Stimulated activated effector memory CD8-positive, alpha-beta T cell treated with anti-CD3 and anti-CD28 coated beads, Interleukin-12 subunit alpha, Interleukin-12 subunit beta, amount 100 ng/mL, for 72 hours (primary cell): Measurements from ENCODE around the gene PALM2AKAP2.

Experiments
- ATAC-seq: fragments of 150-1000 bp; cut with Tn5 transposase; 2 replicates; pipeline ENCODE4 v1.10.0; 2021
- DNase-seq, 2 donors: peaks; one replicate each; pipeline ENCODE4 v3.0.0; 2021 to 2022; ENCODE audit warnings: low spot score in 2 of 2
- H3K27ac Mint-ChIP-seq: one replicate; pipeline ENCODE4 v1.8.0; 2022; ENCODE audit warnings: mild to moderate bottlenecking, mixed read lengths
- H3K36me3 Mint-ChIP-seq: one replicate; pipeline ENCODE4 v1.8.0; 2022; ENCODE audit warnings: mild to moderate bottlenecking, mixed read lengths
- H3K4me1 Mint-ChIP-seq: one replicate; pipeline ENCODE4 v1.8.0; 2022; ENCODE audit warnings: mixed read lengths
- H3K4me3 Mint-ChIP-seq: one replicate; pipeline ENCODE4 v1.8.0; 2022; ENCODE audit warnings: mild to moderate bottlenecking, mixed read lengths
- H3K9me3 Mint-ChIP-seq: one replicate; pipeline ENCODE4 v1.8.0; 2022; ENCODE audit warnings: mixed read lengths

PALM2AKAP2 gene

DNA sequence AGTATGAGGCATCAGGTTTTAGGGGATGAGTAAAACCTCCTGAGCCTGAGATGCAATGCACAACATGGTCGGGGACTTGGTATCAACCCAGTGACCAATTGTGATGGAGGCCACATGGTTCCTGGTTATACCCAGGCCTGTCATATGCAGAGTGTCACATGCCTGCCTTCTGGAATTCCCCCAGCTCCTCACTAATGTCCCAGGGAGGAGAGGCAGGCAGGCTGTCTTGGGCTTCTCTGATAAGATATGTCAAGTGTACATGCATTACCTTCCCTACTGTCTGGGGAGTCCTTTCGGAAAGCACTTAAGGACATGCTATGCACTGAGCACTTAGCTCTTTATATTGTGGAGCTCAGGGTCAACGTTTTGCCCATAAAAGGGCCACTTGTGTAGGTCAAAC lies 14.2 kb upstream of the PALM2AKAP2 start:
- no peaks in the 10 kb centered on the region for H3K36me3 Mint-ChIP-seq
- H3K4me1 Mint-ChIP-seq, result no peaks in the 10 kb centered on the region
- no peak overlapping the region for H3K4me3 Mint-ChIP-seq
- H3K27ac Mint-ChIP-seq, result no peak overlapping the region
- ATAC-seq (no peak), DNase-seq (no peak)
- no peaks in the 10 kb centered on the region for H3K9me3 Mint-ChIP-seq

DNA sequence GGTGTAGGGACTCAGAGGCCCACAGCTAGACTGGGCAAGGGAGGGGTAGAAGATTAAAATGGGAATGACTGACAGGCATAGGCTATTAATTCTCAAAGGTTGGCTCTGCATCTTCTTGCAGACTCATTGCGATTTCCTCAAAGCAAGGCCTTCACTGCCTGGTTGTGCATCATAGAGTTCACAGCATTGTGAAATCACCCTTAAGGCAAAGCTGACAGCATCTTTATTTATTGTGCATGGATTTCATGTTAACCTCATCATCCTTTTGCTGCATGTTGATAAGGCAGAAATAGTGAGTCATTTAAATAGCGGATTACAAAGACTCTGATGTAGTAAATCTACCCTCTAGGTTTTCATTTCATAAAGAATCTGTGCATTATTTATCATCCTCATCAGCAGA lies 13.6 kb upstream of the PALM2AKAP2 start:
- H3K4me3 Mint-ChIP-seq, result no peak overlapping the region
- H3K4me1 Mint-ChIP-seq, result no peaks in the 10 kb centered on the region
- DNase-seq (no peak), ATAC-seq (no peak)
- H3K36me3 Mint-ChIP-seq, result no peaks in the 10 kb centered on the region
- no peaks in the 10 kb centered on the region for H3K9me3 Mint-ChIP-seq
- no peak overlapping the region for H3K27ac Mint-ChIP-seq

DNA sequence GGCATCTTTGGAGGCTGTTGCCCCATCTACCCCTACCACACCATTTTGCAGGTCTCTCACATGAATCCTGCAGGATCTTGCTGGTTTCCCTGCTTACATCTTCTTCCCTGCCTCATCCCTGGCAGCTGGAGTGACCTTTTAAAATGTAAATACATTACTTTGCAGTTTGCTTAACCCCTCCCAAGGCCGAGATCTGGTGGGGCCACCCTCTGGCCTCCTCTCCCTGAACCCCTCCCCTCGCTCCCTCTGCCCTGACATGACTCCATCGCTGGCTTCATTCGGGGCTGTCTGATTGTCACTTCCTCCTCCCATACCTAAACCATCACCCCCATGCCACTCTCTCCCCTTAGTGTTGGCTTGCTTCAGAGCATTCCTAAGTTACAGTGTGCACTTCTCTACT lies 12.6 kb upstream of the PALM2AKAP2 start:
- ATAC-seq, result no peak
- H3K27ac Mint-ChIP-seq, result no peak overlapping the region
- no peak for DNase-seq
- H3K4me3 Mint-ChIP-seq, result no peak overlapping the region
- H3K9me3 Mint-ChIP-seq, result no peaks in the 10 kb centered on the region
- no peaks in the 10 kb centered on the region for H3K36me3 Mint-ChIP-seq
- no peaks in the 10 kb centered on the region for H3K4me1 Mint-ChIP-seq

DNA sequence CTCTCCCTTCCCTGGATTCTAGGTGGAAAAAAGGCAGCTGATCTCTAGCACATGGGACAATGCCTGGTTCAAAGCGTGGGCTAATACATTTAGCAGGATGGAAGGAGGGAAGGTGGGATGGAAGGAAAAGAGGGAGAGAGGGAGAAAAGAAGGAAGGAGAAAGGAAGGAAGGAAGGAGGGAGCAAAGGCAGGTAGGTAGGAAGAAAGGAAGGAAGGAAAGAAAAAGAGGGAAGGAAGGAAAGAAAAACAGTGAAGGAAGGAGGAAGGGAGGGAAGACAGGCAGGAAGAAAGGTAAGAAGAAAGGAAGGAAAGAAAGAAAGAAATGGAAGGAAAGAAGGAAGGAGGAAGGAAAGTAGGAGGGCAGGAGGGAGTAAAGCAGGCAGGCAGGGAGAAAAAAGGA lies 12.2 kb upstream of the PALM2AKAP2 start:
- no peaks in the 10 kb centered on the region for H3K4me1 Mint-ChIP-seq
- H3K27ac Mint-ChIP-seq, result no peak overlapping the region
- no peak for ATAC-seq
- H3K4me3 Mint-ChIP-seq, result no peak overlapping the region
- H3K9me3 Mint-ChIP-seq, result no peaks in the 10 kb centered on the region
- no peak for DNase-seq
- no peaks in the 10 kb centered on the region for H3K36me3 Mint-ChIP-seq

DNA sequence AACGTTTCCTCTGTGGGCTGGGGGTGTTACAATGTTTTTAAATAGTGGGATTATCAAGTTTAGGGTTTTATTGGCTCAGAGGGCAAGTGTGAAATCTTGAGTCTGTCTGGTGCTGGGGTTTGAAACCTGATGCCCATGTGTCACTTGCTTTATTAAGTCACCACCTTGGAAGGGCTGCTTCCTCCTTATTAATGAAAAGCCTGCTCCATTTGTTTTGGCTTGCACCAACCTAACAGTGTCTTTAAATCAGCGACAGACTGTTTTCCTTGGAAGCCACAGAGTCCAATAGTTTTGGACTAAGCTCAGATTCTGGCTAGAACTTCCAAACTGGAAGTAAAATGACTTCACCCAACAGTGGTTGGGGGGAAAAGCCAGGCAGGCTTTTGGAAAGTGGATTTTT lies 10.7 kb upstream of the PALM2AKAP2 start:
- H3K27ac Mint-ChIP-seq, result no peak overlapping the region
- no peaks in the 10 kb centered on the region for H3K4me1 Mint-ChIP-seq
- no peak for DNase-seq
- no peak overlapping the region for H3K4me3 Mint-ChIP-seq
- no peaks in the 10 kb centered on the region for H3K9me3 Mint-ChIP-seq
- no peak for ATAC-seq
- no peaks in the 10 kb centered on the region for H3K36me3 Mint-ChIP-seq

DNA sequence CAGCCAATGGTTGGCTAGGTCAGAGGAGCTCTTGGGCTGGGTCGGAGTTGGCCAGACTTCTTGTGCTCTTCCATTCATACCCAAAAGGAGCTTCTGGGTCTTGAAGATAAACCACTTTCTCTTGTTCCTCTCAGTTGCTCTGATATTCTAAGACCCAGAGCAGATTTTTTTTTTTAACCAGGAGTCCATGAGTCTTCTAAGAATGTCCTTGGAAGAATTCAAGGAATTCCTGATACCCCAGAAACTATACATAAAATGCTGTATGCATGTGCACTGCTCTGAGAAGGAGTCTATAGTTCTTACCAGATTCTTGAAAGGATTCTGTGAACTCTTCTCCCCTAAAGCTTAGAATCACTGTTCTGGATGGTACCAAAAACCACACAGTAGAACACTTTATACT lies 9.9 kb upstream of the PALM2AKAP2 start:
- no peak for ATAC-seq
- Mint-ChIP-seq H3K27ac (no peak overlapping the region), H3K4me3 (no peak overlapping the region), H3K9me3 (no peaks in the 10 kb centered on the region), H3K4me1 (no peaks in the 10 kb centered on the region), H3K36me3 (no peaks in the 10 kb centered on the region)
- DNase-seq, result no peak

DNA sequence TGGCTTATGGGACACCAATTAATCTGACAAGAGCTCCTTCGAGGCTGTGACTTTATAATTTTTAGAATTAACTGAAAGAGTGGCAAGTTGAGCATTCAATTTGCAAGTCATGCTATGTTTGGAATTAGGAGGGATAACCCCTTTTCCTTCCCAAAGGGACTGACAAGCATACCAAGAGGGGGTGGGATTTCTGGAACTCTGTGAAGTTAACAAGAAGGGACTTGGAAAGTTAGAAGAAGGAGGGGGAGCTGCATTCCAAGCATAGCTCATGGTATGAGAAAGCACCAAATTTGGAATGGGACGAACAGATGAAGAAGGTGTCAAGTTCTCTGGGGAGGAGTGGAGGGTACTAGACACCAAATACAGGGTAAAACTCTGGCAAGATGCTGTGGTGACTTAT lies 8.9 kb upstream of the PALM2AKAP2 start:
- no peak for DNase-seq
- H3K36me3 Mint-ChIP-seq, result no peaks in the 10 kb centered on the region
- no peak for ATAC-seq
- no peak overlapping the region for H3K4me3 Mint-ChIP-seq
- no peak overlapping the region for H3K27ac Mint-ChIP-seq
- no peaks in the 10 kb centered on the region for H3K4me1 Mint-ChIP-seq
- H3K9me3 Mint-ChIP-seq, result no peaks in the 10 kb centered on the region

DNA sequence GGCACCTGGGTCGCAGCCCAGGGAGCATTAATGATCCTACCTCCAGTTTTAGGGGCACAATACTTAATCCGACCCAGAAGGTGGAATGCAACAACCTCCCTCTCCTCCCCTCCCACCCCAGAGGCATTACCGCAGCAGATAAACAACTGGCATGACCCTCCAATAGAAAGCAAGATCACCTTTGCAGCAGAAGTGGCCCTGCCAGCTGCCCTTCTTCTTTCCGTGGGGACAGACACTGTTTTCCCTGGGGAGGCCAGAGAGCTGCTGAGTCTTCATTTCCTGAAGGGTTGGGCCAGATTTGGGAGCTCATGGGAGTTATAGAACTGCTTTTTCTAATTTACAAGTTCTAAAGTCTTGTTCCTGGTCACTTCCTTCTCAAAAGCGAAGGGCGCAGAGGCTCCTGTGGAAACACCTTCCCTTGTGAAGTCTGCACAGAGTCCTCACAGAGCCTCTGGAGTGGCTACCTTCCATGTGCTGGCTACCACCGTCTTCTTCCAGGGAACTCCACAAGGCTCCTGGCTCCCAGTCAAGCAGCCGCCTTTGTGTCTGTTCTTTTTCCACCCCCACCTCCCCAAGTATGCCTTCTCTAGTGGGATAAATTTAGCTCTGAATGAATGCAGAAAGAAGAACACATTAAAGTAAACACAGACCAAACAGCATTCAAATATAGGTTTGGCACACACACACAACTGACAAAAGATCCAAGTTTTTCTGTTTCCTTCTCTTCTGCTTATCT lies 8.0 kb upstream of the PALM2AKAP2 start:
- Mint-ChIP-seq H3K27ac (no peak overlapping the region), H3K36me3 (no peaks in the 10 kb centered on the region), H3K4me1 (no peaks in the 10 kb centered on the region), H3K9me3 (no peaks in the 10 kb centered on the region), H3K4me3 (no peak overlapping the region)
- ATAC-seq (no peak), DNase-seq (no peak)

DNA sequence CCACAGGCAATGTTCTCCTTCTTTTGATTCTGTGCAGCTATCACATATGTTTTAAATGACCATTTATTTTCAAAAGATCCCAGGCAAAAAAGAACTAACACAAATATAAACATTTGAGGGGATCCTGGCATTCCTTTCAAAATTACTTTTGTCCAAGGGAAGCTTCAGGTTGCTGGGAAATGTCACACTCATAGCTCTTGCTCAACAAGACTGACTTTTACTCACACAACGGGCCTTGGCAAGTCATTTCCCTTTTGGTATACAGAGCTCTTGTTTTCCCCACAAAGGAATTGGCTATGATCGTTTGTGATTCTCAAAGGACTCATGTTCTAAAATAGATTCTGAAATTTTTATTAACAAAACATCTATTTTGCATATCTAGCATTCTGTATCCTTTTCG lies 4.5 kb upstream of the PALM2AKAP2 start:
- Mint-ChIP-seq H3K4me3 (no peak overlapping the region), H3K27ac (no peak overlapping the region), H3K4me1 (no peaks in the 10 kb centered on the region), H3K36me3 (no peaks in the 10 kb centered on the region), H3K9me3 (peaks cover 2% of the 10 kb centered on the region)
- ATAC-seq, result no peak
- DNase-seq, result no peak

DNA sequence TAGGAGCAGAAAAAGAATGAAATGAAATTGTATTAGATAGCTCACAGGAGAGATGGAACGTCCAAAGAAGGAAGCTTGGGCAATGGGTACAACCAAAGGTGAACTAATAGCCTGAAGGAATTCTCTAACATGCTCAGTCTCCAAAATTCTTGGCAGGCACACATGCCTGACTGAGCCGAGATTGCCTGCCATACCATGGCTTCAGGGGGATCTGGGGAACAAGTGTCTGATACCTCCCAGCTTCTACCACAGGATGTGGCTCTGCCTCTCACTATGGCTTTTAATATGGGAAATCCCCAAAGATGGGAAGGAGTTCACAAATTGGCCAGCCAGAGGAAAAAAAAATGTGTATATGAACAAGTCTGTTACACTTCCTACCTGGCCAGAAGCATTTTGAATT lies 3.6 kb upstream of the PALM2AKAP2 start:
- H3K9me3 Mint-ChIP-seq, result peaks cover 2% of the 10 kb centered on the region
- H3K27ac Mint-ChIP-seq, result no peak overlapping the region
- no peak for ATAC-seq
- no peaks in the 10 kb centered on the region for H3K36me3 Mint-ChIP-seq
- H3K4me3 Mint-ChIP-seq, result no peak overlapping the region
- H3K4me1 Mint-ChIP-seq, result no peaks in the 10 kb centered on the region
- no peak for DNase-seq

DNA sequence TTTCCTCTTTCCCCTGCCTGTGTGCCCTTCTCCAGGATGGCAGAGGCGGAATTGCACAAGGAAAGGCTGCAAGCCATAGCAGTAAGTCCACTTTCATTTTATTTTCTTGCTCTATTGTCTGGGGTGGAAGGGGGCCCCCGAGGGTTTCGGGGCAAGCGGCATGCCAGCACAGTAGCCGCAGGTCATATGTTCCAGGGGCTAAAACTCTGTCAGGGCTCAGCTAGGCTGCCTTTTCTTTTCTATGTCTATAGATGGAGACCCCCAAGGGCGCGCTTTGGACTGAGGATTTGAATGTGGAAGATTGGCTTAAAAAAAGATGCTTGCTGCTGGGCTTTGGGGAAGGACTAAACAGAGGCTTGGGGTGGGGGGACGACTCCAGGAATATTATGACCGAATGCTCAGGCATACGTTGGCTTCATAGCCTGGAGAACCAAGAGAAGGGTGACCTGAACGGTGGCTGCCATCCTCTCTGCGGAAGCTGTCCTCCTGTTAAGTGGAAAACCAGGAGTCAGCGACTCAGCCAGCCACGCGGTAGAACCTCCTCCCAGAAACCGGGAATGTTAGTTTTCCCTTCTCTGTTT lies 545 bp downstream of the PALM2AKAP2 start:
- H3K36me3 Mint-ChIP-seq, result no peaks in the 10 kb centered on the region
- DNase-seq (no peak), ATAC-seq (no peak)
- no peaks in the 10 kb centered on the region for H3K4me1 Mint-ChIP-seq
- no peak overlapping the region for H3K4me3 Mint-ChIP-seq
- no peak overlapping the region for H3K27ac Mint-ChIP-seq
- peaks cover 2% of the 10 kb centered on the region for H3K9me3 Mint-ChIP-seq

DNA sequence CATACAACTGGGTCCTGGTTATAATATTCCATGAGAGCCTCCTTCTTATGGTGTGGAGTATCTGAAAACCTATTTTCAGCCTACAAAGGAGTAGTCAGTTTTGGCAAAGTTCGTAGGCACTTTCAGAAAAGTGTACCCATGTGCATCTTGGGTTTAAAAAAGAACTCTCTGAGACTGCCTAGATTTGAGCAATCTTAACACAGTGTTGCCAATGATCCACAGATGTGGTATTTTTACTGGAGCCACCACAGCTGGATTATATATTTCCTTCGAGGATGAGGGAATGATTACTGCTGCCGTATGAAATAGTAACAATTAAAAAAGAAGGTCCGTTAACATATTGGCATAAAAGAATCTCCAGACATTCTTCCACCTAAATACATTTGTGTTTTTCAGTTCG lies 1.1 kb downstream of the PALM2AKAP2 start:
- no peaks in the 10 kb centered on the region for H3K4me1 Mint-ChIP-seq
- H3K27ac Mint-ChIP-seq, result no peak overlapping the region
- DNase-seq, result no peak
- H3K4me3 Mint-ChIP-seq, result no peak overlapping the region
- H3K36me3 Mint-ChIP-seq, result no peaks in the 10 kb centered on the region
- peaks cover 2% of the 10 kb centered on the region for H3K9me3 Mint-ChIP-seq
- no peak for ATAC-seq

DNA sequence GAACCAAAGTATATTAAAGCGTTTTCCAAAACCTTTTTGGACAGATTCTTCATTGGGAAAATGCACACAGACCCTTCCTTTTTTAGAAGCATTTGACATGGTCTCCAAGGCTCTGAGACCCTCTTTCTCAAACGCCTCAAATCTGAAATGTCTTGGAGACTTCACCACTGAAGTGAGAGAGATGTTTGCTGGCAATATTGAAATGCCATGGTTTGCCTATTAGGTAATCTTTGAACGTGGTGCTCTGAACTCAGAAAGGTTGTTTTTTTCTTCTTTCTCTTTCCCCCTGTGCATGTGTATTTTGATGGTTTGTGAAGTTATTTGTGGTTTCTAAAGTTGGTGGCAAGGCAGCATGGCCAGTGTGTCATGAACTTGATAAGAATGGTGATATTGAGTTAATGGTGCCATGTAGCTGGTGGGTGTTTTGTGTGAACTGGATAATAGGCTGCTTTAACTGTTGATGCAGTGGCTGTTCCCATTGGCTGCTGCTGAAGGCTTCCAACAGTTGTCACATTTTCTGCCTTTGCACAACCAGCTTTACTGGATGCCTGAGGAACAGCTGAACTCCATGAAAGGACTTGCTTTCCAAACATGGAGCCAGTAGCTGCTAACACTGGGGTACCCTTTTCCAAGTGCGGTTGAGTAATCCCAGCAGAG lies 1.7 kb downstream of the PALM2AKAP2 start:
- ATAC-seq (no peak), DNase-seq (no peak)
- peaks cover 2% of the 10 kb centered on the region for H3K9me3 Mint-ChIP-seq
- no peaks in the 10 kb centered on the region for H3K4me1 Mint-ChIP-seq
- H3K27ac Mint-ChIP-seq, result no peak overlapping the region
- no peaks in the 10 kb centered on the region for H3K36me3 Mint-ChIP-seq
- H3K4me3 Mint-ChIP-seq, result no peak overlapping the region

DNA sequence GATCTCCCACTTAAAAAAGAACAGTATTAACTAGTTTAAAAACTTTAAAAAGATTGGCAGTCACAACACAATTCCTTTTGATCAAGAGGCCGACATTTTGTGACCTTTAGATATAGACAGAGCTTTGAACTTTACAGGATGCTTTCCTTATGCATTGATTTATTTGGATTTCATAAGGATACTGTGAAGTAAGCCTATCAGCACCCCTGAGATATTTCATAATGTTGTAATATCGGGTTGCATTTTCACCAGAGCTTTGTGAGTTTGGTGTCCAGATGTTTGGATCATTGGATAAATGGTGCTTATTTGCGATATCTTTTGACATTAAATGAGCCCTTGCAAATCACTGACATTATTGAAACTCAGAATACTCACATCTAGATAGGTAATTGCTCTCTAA lies 7.7 kb downstream of the PALM2AKAP2 start:
- Mint-ChIP-seq H3K9me3 (no peaks in the 10 kb centered on the region), H3K27ac (no peak overlapping the region), H3K4me3 (no peak overlapping the region), H3K36me3 (no peaks in the 10 kb centered on the region), H3K4me1 (no peaks in the 10 kb centered on the region)
- ATAC-seq, result no peak
- no peak for DNase-seq

DNA sequence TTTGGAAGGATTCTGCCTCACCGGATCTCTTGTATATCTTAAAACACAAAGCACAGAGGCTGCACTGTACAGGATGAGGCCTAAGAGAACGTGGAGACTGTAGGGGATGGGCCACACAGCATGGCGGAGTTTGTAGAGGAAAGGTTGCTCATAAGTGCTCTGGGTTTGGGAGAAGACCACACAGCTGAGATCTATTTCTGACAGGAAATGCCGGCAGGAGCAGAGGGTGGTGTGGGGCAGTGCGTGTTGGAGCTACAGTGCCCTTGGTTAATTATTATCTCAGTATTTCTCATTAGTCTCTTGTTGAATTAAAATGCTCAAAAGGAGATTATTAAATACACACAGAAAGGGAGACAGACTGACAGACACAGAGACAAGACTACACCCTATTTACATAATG lies 9.6 kb downstream of the PALM2AKAP2 start:
- DNase-seq, result no peak
- no peaks in the 10 kb centered on the region for H3K36me3 Mint-ChIP-seq
- H3K4me1 Mint-ChIP-seq, result no peaks in the 10 kb centered on the region
- H3K9me3 Mint-ChIP-seq, result no peaks in the 10 kb centered on the region
- no peak overlapping the region for H3K27ac Mint-ChIP-seq
- H3K4me3 Mint-ChIP-seq, result no peak overlapping the region
- ATAC-seq, result no peak

DNA sequence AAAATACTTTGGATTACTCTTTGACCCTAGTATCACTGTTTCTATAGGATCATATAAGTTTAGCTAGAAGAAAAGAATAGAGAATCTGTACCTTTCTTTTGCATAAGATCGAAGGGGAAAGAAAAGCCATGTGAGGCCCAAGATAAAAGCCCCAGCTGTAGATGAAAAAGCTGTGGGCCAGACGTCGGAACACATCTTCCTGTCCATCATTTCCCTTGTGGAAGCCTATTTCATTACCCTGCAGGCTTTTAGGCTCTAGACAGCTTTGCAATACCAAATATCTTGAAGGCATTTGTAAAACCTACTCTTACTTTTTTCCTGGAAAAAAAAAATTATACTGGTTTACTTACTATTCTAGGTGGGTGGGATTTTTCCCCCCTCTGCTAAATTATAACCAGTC lies 10.0 kb downstream of the PALM2AKAP2 start:
- no peak overlapping the region for H3K4me3 Mint-ChIP-seq
- ATAC-seq (no peak), DNase-seq (no peak)
- H3K4me1 Mint-ChIP-seq, result no peaks in the 10 kb centered on the region
- no peaks in the 10 kb centered on the region for H3K9me3 Mint-ChIP-seq
- no peak overlapping the region for H3K27ac Mint-ChIP-seq
- no peaks in the 10 kb centered on the region for H3K36me3 Mint-ChIP-seq
